ENCODE measurements around the gene TLCD2.

GRCh38 chr17:1742371-1743087 lies 32.4 kb upstream of the TLCD2 start, which contains the start of gene SERPINF2:
- TF ChIP-seq POLR2AphosphoS5 (IDR thresholded peaks at IDR 0.05; ENCODE audit: low read depth, low read length) (no peak), POLR2A (IDR thresholded peaks at IDR 0.05; ENCODE audit: low read depth, low read length) (no peak)

Measured in GM12892 (cell line).